ENCODE results near the gene CD81.

Gene CD81

DNA sequence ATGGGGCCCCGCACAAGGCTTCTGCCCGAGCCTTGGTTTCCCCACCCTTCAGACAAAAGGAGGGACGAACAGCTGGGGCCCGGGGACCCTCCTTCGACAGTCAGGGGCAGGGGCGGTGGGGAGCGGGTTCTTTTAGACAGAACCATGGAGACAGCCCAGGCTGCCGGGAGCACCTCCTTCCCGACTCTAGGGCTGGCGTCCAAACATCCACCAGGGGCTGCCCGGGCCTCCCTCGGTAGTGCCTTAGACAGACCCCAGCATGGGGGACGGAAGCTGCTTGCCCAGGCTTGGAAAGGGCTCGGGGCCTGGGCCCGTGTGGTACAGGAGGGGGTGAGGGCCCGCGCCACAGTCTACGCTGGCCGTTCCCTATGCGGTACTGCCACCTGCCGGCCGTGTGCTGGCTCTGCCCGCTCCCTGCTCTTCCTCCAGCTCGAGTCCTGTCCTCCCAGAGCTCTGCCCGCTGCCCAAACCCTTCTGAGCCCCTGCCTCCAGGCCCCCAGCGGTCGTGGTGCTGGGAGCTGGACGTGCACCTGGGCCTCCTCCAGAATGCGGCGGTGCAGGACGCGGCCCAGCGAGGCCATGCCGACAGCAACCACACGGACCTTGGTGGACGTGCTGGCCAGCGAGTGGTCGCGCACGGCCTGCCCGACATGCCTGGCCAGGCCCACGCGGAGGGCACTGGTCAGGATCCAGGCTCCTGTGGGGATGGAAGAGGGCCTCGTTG lies 43.6 kb downstream of the CD81 start:
- H3K27ac Mint-ChIP-seq, result no peak overlapping the region
- no peak overlapping the region for H3K4me3 Mint-ChIP-seq

DNA sequence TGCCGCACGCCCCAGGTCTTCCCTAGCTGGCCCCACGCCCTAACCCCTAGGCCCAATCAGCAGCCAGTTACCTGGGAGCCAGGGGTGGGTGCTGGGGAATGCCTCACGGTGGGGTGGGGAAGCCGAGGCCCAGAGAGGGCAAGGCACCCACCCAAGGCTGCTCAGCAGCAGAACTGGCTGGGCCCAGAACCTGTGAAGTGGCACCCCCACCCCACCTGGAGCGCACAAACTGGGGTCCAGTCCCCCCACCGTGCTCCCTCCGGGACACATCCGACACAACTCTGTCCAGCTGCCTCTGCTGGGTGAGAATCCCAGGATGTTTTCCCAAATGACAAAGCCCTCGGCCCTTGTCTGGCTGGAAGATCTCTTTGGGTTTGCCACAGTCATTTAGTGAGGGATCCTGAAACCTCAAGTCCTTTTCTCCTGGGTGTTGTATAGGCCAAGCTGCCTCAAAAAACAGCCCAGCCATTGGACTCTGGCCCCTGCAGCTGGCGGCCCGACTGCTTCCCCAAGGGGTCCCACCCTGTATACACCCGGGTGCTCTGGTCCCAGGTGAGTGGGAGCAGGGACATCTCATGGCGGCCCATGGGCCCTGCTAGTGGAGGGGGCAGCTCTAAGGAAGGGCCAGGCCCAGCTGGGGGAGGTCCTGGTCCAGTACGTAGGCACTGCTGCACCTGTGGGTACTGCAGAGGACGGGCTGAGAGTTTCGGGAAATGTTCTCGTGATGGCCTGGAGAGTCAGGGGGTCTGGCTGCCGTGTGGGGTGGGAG lies 44.3 kb downstream of the CD81 start:
- H3K27ac Mint-ChIP-seq, result no peak overlapping the region
- no peaks in the 10 kb centered on the region for H3K27me3 Mint-ChIP-seq
- no peak overlapping the region for H3K4me3 Mint-ChIP-seq
- no peaks in the 10 kb centered on the region for H3K36me3 Mint-ChIP-seq
- no peaks in the 10 kb centered on the region for H3K4me1 Mint-ChIP-seq (ENCODE audit: low read depth)
- H3K9me3 Mint-ChIP-seq (ENCODE audit: low read depth), result no peaks in the 10 kb centered on the region

More for the DNA sequence above, 43.6 kb downstream of the CD81 start:
- no peaks in the 10 kb centered on the region for H3K9me3 Mint-ChIP-seq (ENCODE audit: low read depth)
- no peaks in the 10 kb centered on the region for H3K36me3 Mint-ChIP-seq
- H3K27me3 Mint-ChIP-seq, result no peaks in the 10 kb centered on the region
- H3K4me1 Mint-ChIP-seq (ENCODE audit: low read depth), result no peaks in the 10 kb centered on the region

GRCh38 chr11:2421996-2422395 lies 44.9 kb downstream of the CD81 start:
- Mint-ChIP-seq H3K4me3 (no peak overlapping the region), H3K4me1 (ENCODE audit: low read depth) (no peaks in the 10 kb centered on the region), H3K27me3 (no peaks in the 10 kb centered on the region), H3K36me3 (no peaks in the 10 kb centered on the region), H3K9me3 (ENCODE audit: low read depth) (no peaks in the 10 kb centered on the region), H3K27ac (no peak overlapping the region)

DNA sequence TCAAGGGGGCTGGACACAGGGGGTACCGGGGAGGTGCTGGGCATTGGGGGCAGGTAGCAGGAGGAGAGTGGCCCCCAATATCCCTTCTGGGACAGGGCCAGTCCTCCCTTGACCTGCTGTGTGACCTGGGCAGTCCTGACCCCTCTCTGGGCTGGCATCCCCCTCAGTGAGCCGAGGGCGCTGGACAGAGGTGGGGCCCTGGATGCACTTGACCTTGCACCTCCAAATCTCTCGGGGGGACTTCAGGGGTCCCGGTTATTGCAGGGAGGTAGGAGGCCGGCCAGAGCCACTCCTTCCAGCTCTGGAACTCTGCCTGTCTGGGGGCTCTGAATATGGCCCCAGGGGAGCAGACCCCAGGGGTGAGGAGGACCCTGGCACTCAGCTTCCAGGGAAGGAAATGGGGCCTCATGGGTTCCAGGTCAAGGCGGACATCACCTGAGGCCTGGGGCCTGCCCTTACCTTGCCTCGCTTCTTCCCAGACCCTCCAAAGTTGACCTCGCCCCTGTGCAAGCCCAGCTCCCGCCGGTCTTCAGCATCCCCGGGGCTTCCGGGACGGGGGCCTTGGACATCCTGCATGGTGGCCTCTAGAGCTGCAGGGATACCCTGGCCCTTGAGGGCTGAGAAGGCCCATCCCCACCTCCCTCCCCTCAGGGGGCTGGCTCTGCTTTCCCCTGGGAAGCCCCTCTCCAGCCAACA lies 45.5 kb downstream of the CD81 start:
- Mint-ChIP-seq H3K27me3 (no peaks in the 10 kb centered on the region), H3K9me3 (ENCODE audit: low read depth) (no peaks in the 10 kb centered on the region), H3K36me3 (no peaks in the 10 kb centered on the region), H3K4me3 (no peak overlapping the region), H3K4me1 (ENCODE audit: low read depth) (no peaks in the 10 kb centered on the region), H3K27ac (no peak overlapping the region)

DNA sequence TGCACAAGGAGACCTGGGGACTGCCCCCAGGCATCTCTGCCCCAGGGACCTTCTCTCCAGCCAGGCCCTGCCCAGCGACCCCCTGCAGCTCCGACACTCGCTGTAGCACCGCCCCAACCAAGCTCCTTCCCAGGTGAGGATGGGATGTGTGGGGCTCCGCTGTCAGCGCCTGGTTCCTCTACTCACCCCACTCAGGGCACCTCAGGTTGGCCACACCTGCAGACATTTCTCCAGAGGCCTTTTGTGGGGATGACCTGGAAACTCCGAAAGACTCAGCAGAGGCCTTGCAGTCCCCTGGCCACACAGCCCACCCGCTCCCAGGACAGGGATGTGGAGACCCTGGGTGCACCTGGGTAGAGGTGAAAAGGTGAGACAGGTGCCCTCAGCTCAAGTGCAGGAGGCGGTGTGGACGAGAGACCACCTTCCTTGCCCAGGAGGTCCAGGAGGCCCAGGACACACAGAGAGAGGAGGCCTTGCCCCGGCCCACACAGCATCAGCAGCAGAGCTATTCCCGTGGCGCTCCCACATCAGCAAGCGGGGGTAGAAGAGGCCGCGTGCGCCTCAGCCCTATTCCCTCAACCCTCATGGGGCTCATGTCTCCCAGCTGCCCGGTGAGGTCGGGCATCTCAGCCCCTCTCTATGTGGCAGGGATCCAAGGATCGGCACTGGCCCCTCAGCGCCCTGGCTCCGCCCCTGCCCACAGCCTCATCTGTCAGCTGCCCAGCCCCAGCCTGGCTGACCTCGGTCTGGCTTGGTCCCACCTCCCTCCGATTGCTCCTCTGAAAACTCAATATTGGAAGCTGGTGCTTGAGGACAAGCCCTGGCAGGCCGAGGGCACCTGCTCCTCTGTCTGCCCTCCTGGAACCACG lies 46.3 kb downstream of the CD81 start:
- Mint-ChIP-seq H3K36me3 (no peaks in the 10 kb centered on the region), H3K4me1 (ENCODE audit: low read depth) (no peaks in the 10 kb centered on the region), H3K9me3 (ENCODE audit: low read depth) (no peaks in the 10 kb centered on the region)

DNA sequence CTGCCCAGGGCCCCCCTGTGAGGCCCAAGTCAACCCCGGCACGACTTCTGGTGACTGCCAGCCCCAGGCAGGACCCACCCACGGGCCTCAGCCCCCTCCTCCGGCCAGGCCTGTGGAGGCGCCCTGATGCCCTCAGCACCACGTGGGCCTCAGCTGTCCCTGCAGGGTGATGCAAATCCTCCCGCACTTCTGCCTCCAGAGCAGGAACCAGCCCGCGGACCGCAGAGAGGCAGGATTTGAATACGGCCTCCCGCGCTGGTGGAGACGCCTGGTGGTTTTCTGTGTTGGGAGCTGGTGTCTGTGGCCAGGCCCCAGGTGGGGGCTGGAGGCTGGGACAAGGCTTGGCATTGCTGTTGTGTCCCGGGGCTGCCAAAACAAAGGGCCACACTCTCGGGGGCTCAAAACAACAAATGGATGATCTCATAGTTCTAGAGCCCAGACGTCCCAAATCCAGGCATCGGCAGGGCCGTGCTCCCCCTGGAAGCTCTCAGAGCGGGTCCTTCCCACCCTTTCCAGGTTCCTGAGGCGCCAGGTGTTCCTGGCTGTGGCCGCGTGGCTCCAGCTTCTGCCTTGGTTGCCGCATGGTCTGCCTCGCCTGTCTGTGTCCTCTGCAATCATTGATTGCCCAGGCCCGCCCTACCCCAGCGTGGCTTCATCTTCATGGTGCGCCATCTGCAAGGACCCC lies 47.8 kb downstream of the CD81 start:
- H3K36me3 Mint-ChIP-seq, result no peaks in the 10 kb centered on the region
- no peaks in the 10 kb centered on the region for H3K4me1 Mint-ChIP-seq (ENCODE audit: low read depth)
- no peaks in the 10 kb centered on the region for H3K9me3 Mint-ChIP-seq (ENCODE audit: low read depth)
- no peaks in the 10 kb centered on the region for H3K27me3 Mint-ChIP-seq
- H3K4me3 Mint-ChIP-seq, result no peak overlapping the region
- H3K27ac Mint-ChIP-seq, result no peak overlapping the region

More for the DNA sequence above, 46.3 kb downstream of the CD81 start:
- H3K27me3 Mint-ChIP-seq, result no peaks in the 10 kb centered on the region
- H3K4me3 Mint-ChIP-seq, result no peak overlapping the region
- no peak overlapping the region for H3K27ac Mint-ChIP-seq

DNA sequence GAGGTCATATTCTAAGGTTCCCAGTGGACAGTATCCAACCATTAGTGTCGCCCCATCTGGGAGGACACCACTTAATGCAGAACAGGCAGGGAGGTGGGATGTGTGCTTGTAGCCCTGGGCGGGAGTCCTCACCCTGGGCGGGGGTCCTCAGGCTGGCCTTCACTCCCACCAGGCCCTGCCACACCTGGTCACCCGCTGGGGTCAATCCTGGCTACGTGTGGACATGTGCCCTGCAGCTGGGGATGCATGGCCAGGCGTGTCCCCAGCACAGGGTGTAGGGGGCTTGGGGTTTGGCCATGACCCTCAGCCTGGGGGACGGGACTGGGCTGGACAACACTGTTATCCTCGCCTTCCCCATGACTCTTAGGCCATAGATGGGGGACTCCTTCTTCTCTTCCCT lies 48.4 kb downstream of the CD81 start:
- no peak overlapping the region for H3K4me3 Mint-ChIP-seq
- no peak overlapping the region for H3K27ac Mint-ChIP-seq
- no peaks in the 10 kb centered on the region for H3K27me3 Mint-ChIP-seq
- H3K36me3 Mint-ChIP-seq, result no peaks in the 10 kb centered on the region
- no peaks in the 10 kb centered on the region for H3K9me3 Mint-ChIP-seq (ENCODE audit: low read depth)
- no peaks in the 10 kb centered on the region for H3K4me1 Mint-ChIP-seq (ENCODE audit: low read depth)

GRCh38 chr11:2426221-2426620 lies 49.1 kb downstream of the CD81 start:
- H3K27me3 Mint-ChIP-seq, result no peaks in the 10 kb centered on the region
- H3K9me3 Mint-ChIP-seq (ENCODE audit: low read depth), result no peaks in the 10 kb centered on the region
- H3K4me3 Mint-ChIP-seq, result no peak overlapping the region
- no peaks in the 10 kb centered on the region for H3K36me3 Mint-ChIP-seq
- H3K27ac Mint-ChIP-seq, result no peak overlapping the region
- H3K4me1 Mint-ChIP-seq (ENCODE audit: low read depth), result no peaks in the 10 kb centered on the region

- Mint-ChIP-seq H3K9me3 (ENCODE audit: low read depth) (no peaks in the 10 kb centered on the region), H3K36me3 (no peaks in the 10 kb centered on the region), H3K27me3 (no peaks in the 10 kb centered on the region), H3K4me1 (ENCODE audit: low read depth) (no peaks in the 10 kb centered on the region), H3K4me3 (no peak overlapping the region), H3K27ac (no peak overlapping the region)
Observed at GRCh38 chr11:2426826-2427521, 49.9 kb downstream of the CD81 start.

DNA sequence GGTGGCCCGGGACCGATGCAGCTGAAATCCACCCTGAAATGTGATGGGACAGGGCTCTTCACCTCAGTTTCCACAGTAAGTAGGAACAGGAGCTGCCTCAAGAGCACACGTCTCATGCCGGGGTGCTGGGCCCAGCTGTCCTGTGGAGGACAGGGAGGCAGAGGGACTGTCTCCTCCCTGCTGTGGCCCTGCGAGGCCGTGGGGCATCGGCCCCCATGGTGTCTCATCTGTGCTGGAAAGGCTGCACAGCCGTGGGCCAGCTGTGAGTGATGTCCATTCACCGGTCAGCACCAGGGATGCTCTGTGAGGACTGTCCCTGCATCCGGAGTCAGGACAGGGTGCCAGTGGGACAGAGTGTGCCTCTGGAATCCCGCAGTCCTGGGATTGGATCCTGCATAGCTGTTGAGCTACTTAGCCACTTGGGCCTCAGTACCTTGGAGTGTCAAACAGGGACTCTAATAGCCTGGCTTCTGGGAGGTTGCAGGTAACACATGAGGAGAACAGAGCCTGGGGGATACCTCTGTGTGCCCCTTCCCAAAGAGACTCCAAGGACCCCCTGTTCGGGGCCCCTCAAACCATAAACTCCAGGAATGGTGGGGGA lies 50.7 kb downstream of the CD81 start:
- H3K9me3 Mint-ChIP-seq (ENCODE audit: low read depth), result no peaks in the 10 kb centered on the region
- H3K4me3 Mint-ChIP-seq, result no peak overlapping the region
- H3K4me1 Mint-ChIP-seq (ENCODE audit: low read depth), result no peaks in the 10 kb centered on the region
- H3K36me3 Mint-ChIP-seq, result no peaks in the 10 kb centered on the region
- H3K27me3 Mint-ChIP-seq, result no peaks in the 10 kb centered on the region
- no peak overlapping the region for H3K27ac Mint-ChIP-seq

DNA sequence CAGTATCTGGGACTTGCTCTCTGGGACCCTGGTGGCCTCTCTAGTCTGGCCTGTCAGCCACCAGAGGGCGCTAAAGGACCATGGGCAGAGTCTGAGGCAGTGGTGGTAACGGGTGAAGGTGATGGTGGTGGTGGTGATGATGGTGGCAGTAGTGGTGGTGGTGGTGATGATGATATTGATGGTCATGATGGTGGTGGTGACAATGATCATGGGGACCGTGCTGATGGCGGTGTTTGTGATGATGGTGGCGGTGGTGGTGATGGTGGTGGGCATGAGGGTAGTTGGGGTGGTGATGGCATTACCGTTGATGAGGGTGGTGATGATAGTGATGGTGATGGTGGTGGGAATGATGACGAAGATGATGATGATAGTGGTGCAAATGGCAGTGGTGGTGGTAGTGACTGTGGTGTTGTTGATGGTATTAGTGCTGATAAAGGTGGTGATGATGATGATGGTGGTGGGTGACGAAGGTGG lies 51.2 kb downstream of the CD81 start:
- H3K4me3 Mint-ChIP-seq, result no peak overlapping the region
- no peaks in the 10 kb centered on the region for H3K4me1 Mint-ChIP-seq (ENCODE audit: low read depth)
- no peak overlapping the region for H3K27ac Mint-ChIP-seq
- no peaks in the 10 kb centered on the region for H3K9me3 Mint-ChIP-seq (ENCODE audit: low read depth)
- H3K36me3 Mint-ChIP-seq, result no peaks in the 10 kb centered on the region
- H3K27me3 Mint-ChIP-seq, result no peaks in the 10 kb centered on the region

DNA sequence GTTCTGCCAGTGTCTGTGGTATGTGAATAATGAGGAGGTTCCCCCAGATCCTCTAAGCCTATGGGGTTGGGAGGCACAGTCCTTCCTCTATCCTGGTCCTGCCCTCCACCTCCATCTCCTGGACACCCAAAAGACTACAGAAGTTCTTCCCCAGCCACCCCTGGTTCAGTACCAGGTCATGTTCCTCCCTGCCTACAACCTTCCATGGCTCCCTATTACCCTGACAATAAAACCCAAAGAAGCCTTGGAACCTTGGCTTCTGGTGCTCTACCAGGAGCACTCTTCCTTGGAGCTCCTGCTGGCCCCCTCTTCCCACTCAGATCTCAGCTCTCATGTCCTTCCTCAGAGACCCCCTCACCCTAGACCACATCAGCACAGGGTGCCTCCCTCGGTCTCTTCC lies 54.3 kb downstream of the CD81 start:
- Mint-ChIP-seq H3K27me3 (no peaks in the 10 kb centered on the region), H3K4me3 (no peak overlapping the region), H3K4me1 (ENCODE audit: low read depth) (no peaks in the 10 kb centered on the region), H3K27ac (no peak overlapping the region), H3K36me3 (no peaks in the 10 kb centered on the region), H3K9me3 (ENCODE audit: low read depth) (no peaks in the 10 kb centered on the region)

DNA sequence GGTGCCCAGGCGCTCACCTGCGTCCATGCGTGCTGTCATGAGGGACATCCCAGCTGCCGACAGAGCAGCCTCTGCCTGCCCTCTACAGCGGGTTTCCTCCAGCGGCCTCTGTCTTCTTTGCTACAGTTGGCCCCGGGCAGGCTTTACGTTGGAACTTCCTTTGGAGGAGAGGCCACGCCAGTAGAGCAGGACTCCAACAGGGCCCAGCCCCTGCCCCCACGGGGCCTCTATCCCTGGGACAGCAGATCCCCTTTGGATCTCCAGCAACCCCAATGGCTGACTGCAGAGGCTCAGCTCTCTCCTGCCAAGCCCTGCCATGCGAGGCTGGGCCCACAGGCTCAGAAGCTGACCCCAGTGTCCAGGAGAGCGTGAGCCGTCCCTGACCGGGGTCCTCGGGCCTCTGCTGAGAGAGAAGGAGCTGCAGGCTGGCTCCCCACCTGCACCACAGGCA lies 55.1 kb downstream of the CD81 start:
- Mint-ChIP-seq H3K36me3 (no peaks in the 10 kb centered on the region), H3K4me3 (no peak overlapping the region), H3K9me3 (ENCODE audit: low read depth) (no peaks in the 10 kb centered on the region), H3K27ac (no peak overlapping the region), H3K27me3 (no peaks in the 10 kb centered on the region), H3K4me1 (ENCODE audit: low read depth) (no peaks in the 10 kb centered on the region)
